K562 treated with DMSO at 1 percent for 48 hours (cell line): Measurements from ENCODE around the gene STMN3. TPM values are rescaled to one million over a fixed set of nuclear protein-coding genes. Genes with fewer than 3 reads are reported as not detected.

Source experiments
- total RNA-seq: library from RNA; unstranded; fragments of 300-600 nt; gene quantifications from 2 replicates; pipeline ENCODE4 v1.2.3, GENCODE V29; 2022; ENCODE audit warnings: low replicate concordance; ENCODE audit errors: extremely low read depth

The STMN3 gene
- total RNA-seq: not detected in 2 replicates

GRCh38 chr20:63653041-63653973 is at the start of gene STMN3:
TSS of gene STMN3 (minus strand) at chr20:63653424. CDS start at chr20:63653345, 79 bp downstream.

GRCh38 chr20:63696628-63697356 is 43.6 kb upstream of the STMN3 start, which contains the start of gene TNFRSF6B:
TSS of gene TNFRSF6B (plus strand) at chr20:63696652. CDS start at chr20:63696768, 116 bp downstream.

GRCh38 chr20:63657937-63658748 is 4.9 kb upstream of the STMN3 start, which contains the start of gene RTEL1:
TSS of gene RTEL1 (plus strand) at chr20:63658312. CDS start at chr20:63659403, 1,091 bp downstream.

GRCh38 chr20:63626424-63627128 is 26.6 kb downstream of the STMN3 start, which contains the start of gene GMEB2:
TSS of gene GMEB2 (minus strand) at chr20:63627101. CDS start at chr20:63619397, 7,704 bp downstream.

Other genes with a start within 250 kb of the STMN3 start
- gene KCNQ2, start 180.8 kb downstream of the STMN3 start, total RNA-seq: not detected in 2 replicates
- gene EEF1A2, start 154.3 kb downstream of the STMN3 start, total RNA-seq: not detected in 2 replicates
- not detected in 2 replicates for gene PPDPF, start 132.7 kb downstream of the STMN3 start, total RNA-seq
- gene PTK6, start 116.0 kb downstream of the STMN3 start, total RNA-seq: not detected in 2 replicates
- gene SRMS, start 105.7 kb downstream of the STMN3 start, total RNA-seq: not detected in 2 replicates
- not detected in 2 replicates for gene FNDC11, start 99.3 kb downstream of the STMN3 start, total RNA-seq
- 57.1 TPM in 1 of 2 replicates, not detected in the other for gene HELZ2, start 79.2 kb downstream of the STMN3 start, total RNA-seq
- gene GMEB2, start 26.3 kb downstream of the STMN3 start, total RNA-seq: not detected in 2 replicates
- not detected in 2 replicates for gene RTEL1, start 4.9 kb upstream of the STMN3 start, total RNA-seq
- not detected in 2 replicates for gene TNFRSF6B, start 43.2 kb upstream of the STMN3 start, total RNA-seq
- gene ARFRP1, start 54.6 kb upstream of the STMN3 start, total RNA-seq: not detected in 2 replicates
- not detected in 2 replicates for gene ZGPAT, start 54.6 kb upstream of the STMN3 start, total RNA-seq
- not detected in 2 replicates for gene LIME1, start 83.2 kb upstream of the STMN3 start, total RNA-seq
- not detected in 2 replicates for gene SLC2A4RG, start 86.4 kb upstream of the STMN3 start, total RNA-seq
- gene ZBTB46, start 177.8 kb upstream of the STMN3 start, total RNA-seq: not detected in 2 replicates
- gene ABHD16B, start 208.1 kb upstream of the STMN3 start, total RNA-seq: not detected in 2 replicates
- gene TPD52L2, start 211.8 kb upstream of the STMN3 start, total RNA-seq: not detected in 2 replicates
- gene DNAJC5, start 241.7 kb upstream of the STMN3 start, total RNA-seq: not detected in 2 replicates